Left lung (tissue), 10 donors: Measurements from ENCODE around the gene LLGL1. TPM values are rescaled to one million over a fixed set of nuclear protein-coding genes. Genes with fewer than 3 reads are reported as not detected.

Source experiments
- ATAC-seq: fragments of 200-7000 bp; cut with Tn5 transposase; one replicate; pipeline ENCODE4 v1.9.1; 2020; ENCODE audit warnings: moderate library complexity
- DNase-seq, 4 donors: peaks; one replicate each; pipeline ENCODE4 v3.0.0-alpha.2; 2013 to 2020
- H3K27ac ChIP-seq, 2 donors: fragments of 200-600 bp; sonication (generic) in 1 of 2; one replicate each; pipeline versions ENCODE4 v1.5.0 to v1.8.0; 2020 to 2021
- H3K27me3 ChIP-seq, 2 donors: fragments of 200-600 bp; sonication (generic) in 1 of 2; one replicate each; pipeline versions ENCODE4 v1.5.0 to v1.8.0; 2020 to 2021
- H3K36me3 ChIP-seq, 2 donors: fragments of 200-600 bp; sonication (generic) in 1 of 2; one replicate each; pipeline versions ENCODE4 v1.5.0 to v1.8.0; 2020 to 2021
- H3K4me1 ChIP-seq, 2 donors: fragments of 200-600 bp; one replicate each; pipeline ENCODE4 v1.8.0; 2021
- H3K4me3 ChIP-seq, 2 donors: fragments of 200-600 bp; sonication (generic) in 1 of 2; one replicate each; pipeline versions ENCODE4 v1.5.0 to v1.8.0; 2020 to 2021; ENCODE audit warnings: mild to moderate bottlenecking in 1 of 2
- H3K9me3 ChIP-seq, 2 donors: fragments of 200-600 bp; sonication (generic) in 1 of 2; one replicate each; pipeline versions ENCODE4 v1.5.0 to v1.8.0; 2020 to 2021
- intact Hi-C, 2 donors: fragments of 100-400 bp; cut with DNase I; formaldehyde crosslinking; loops; one replicate each; pipeline versions ENCODE4 v1.11.2 to v1.14.2; 2022
- polyA plus RNA-seq, 6 donors: library from polyadenylated mRNA; unstranded; fragments of 120-200 nt; gene quantifications; one replicate each; pipeline ENCODE4 v1.2.1, GENCODE V29; 2013; ENCODE audit not compliant: insufficient read length in 6 of 6
- total RNA-seq, 2 donors: library from RNA; stranded (reverse); fragmentation: NEBNext Ultra II Directional; extraction: Animal tissue kit (Norgen Biotek cat#: 25700); gene quantifications; one replicate each; pipeline ENCODE4 v1.2.1, GENCODE V29; 2021
- TF ChIP-seq, protein P1 (sequence below), 2 donors: fragments of 200-600 bp; sonication (generic) in 1 of 2; IDR thresholded peaks; one replicate each; pipeline versions ENCODE4 v1.5.0 to v1.8.0; 2021; ENCODE audit warnings: antibody characterized with exemption in 2 of 2
- donor health status: DM: no; HTN: yes; CAD: no.
- donor health status: DM: no; HTN: no; CAD: no.

The LLGL1 gene
- total and polyA plus RNA-seq, 8 donors = 14.4 to 40.9 (median 32.8) TPM

GRCh38 chr17:18233803-18234518 is 8.5 kb downstream of the LLGL1 start:
- intact Hi-C loops = no loop called here
- DNase-seq (no peak), ATAC-seq (no peak)
- H3K27ac ChIP-seq = no peak overlapping the region
- TF ChIP-seq, protein P1, sequence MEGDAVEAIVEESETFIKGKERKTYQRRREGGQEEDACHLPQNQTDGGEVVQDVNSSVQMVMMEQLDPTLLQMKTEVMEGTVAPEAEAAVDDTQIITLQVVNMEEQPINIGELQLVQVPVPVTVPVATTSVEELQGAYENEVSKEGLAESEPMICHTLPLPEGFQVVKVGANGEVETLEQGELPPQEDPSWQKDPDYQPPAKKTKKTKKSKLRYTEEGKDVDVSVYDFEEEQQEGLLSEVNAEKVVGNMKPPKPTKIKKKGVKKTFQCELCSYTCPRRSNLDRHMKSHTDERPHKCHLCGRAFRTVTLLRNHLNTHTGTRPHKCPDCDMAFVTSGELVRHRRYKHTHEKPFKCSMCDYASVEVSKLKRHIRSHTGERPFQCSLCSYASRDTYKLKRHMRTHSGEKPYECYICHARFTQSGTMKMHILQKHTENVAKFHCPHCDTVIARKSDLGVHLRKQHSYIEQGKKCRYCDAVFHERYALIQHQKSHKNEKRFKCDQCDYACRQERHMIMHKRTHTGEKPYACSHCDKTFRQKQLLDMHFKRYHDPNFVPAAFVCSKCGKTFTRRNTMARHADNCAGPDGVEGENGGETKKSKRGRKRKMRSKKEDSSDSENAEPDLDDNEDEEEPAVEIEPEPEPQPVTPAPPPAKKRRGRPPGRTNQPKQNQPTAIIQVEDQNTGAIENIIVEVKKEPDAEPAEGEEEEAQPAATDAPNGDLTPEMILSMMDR (IDR thresholded peaks at IDR 0.05) = no peak
- no peaks in the 10 kb centered on the region for H3K9me3 ChIP-seq
- no peak overlapping the region for H3K4me3 ChIP-seq
- no peaks in the 10 kb centered on the region for H3K27me3 ChIP-seq
- no peaks in the 10 kb centered on the region for H3K4me1 ChIP-seq
- peaks cover 0 to 57% of the 10 kb centered on the region in 2 donors for H3K36me3 ChIP-seq

DNA sequence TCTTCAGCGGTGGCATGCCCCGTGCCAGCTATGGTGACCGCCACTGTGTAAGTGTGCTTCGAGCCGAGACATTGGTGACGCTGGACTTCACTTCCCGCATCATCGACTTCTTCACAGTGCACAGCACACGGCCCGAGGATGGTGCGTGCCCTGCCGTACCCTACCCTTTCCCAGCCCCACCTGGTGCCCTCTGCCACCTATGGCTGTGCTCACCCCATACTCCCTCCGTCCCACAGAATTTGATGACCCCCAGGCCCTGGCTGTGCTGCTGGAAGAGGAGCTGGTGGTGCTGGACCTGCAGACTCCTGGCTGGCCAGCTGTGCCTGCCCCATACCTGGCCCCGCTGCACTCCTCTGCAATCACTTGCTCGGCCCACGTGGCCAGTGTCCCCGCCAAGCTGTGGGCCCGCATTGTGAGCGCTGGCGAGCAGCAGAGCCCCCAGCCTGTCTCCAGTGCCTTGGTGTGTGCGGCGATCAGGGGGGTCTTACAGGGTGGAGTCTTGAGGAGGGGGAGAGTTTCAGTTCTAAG is 9.5 kb downstream of the LLGL1 start:
- H3K27me3 ChIP-seq = no peaks in the 10 kb centered on the region
- H3K4me3 ChIP-seq = no peak overlapping the region
- DNase-seq (no peak), ATAC-seq (no peak)
- intact Hi-C loops = no loop called here
- H3K9me3 ChIP-seq = no peaks in the 10 kb centered on the region
- H3K4me1 ChIP-seq = no peaks in the 10 kb centered on the region
- no peak overlapping the region for H3K27ac ChIP-seq
- TF ChIP-seq, protein P1 (IDR thresholded peaks at IDR 0.05) = no peak
- peaks cover 0 to 57% of the 10 kb centered on the region in 2 donors for H3K36me3 ChIP-seq

- intact Hi-C loops = no loop called here
- no peak overlapping the region for H3K27ac ChIP-seq
- no peak overlapping the region for H3K4me3 ChIP-seq
- H3K27me3 ChIP-seq = no peaks in the 10 kb centered on the region
- no peak for ATAC-seq
- no peaks in the 10 kb centered on the region for H3K9me3 ChIP-seq
- TF ChIP-seq, protein P1 (IDR thresholded peaks at IDR 0.05) = no peak
- peaks cover 0 to 62% of the 10 kb centered on the region in 2 donors for H3K36me3 ChIP-seq
- no peaks in the 10 kb centered on the region for H3K4me1 ChIP-seq
- DNase-seq = no peak
Measured at GRCh38 chr17:18235743-18236256, 10.4 kb downstream of the LLGL1 start.

DNA sequence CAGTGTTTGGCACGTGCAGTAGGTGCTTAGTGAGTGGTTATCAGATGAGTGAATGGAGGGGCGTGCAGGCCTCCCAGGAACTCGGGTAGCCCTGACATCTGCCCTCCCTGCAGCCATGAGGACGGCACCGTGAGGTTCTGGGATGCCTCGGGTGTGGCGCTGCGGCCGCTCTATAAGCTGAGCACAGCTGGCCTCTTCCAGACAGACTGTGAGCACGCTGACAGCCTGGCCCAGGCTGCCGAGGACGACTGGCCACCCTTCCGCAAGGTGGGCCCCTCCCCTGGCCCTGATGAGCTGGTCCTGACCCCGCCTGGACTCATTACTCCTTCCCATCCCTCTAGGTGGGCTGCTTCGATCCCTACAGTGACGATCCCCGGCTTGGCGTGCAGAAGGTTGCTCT is 11.1 kb downstream of the LLGL1 start:
- intact Hi-C loops = no loop called here
- TF ChIP-seq, protein P1 (IDR thresholded peaks at IDR 0.05) = no peak
- DNase-seq = no peak
- Histone ChIP-seq H3K4me3 (no peak overlapping the region), H3K4me1 (no peaks in the 10 kb centered on the region), H3K9me3 (no peaks in the 10 kb centered on the region), H3K36me3 (peaks cover 0 to 68% of the 10 kb centered on the region in 2 donors), H3K27ac (no peak overlapping the region), H3K27me3 (no peaks in the 10 kb centered on the region)
- no peak for ATAC-seq

DNA sequence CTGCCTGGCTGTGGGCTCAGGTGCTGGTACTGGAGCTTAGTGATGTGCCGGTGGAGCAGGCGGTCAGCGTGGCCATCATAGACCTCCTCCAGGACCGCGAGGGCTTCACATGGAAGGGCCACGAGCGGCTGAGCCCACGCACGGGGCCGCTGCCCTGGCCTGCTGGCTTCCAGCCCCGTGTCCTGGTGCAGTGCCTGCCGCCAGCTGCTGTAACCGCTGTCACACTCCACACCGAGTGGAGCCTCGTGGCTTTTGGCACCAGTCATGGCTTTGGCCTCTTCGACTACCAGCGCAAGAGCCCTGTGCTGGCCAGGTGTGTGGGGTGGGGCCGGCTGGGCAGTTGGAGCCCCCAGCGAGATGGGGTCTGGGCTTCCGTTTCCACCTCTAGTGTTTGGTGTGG is 12.0 kb downstream of the LLGL1 start:
- DNase-seq = no peak
- H3K36me3 ChIP-seq = peaks cover 0 to 77% of the 10 kb centered on the region in 2 donors
- H3K27me3 ChIP-seq = no peaks in the 10 kb centered on the region
- no peak overlapping the region for H3K4me3 ChIP-seq
- TF ChIP-seq, protein P1 (IDR thresholded peaks at IDR 0.05) = no peak
- no peak overlapping the region for H3K27ac ChIP-seq
- intact Hi-C loops = no loop called here
- no peak for ATAC-seq
- H3K4me1 ChIP-seq = no peaks in the 10 kb centered on the region
- H3K9me3 ChIP-seq = no peaks in the 10 kb centered on the region
